ENCODE data around the gene AGFG2. TPM values are rescaled to one million over a fixed set of nuclear protein-coding genes. Genes with fewer than 3 reads are reported as not detected.

AGFG2 gene
- polyA plus RNA-seq, 5 donors = 21.0 to 34.8 (median 29.5) TPM

DNA sequence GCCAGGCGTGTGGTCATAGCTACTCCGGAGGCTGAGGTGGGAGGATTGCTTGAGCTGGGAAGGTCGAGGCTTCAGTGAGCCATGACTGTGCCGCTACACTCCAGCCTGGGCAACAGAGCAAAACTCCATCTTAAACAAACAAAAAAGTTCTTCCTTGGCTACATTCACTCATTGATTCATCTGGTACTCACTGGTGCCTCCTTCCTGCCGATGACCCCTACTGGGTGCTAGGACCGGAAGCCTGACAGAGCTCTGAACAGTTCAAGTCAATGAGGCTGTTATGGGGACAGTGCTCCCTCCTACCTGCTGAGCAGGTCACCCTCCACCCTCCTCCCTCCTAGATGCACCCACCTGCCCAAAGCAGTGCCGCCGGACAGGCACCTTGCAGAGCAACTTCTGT lies 68.1 kb downstream of the AGFG2 start:
- DNase-seq = no peak

DNA sequence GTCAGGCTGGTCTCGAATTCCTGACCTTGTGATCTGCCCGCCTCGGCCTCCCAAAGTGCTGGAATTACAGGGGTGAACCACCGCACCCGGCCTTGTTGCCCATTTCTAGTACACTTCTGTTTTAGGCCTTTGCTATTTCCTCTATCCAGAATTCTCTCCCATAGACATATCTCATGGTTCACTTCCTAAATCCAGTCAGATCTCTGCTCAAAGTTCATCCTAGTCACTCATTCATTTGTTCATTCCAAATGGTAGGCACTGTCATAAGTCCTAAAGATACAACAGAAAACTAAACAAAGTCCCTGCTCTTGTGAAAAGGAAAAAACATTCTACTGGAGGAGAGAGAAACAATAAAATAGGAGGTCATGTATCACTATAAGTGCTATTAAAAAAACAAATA lies 71.0 kb downstream of the AGFG2 start:
- DNase-seq = no peak

GRCh38 chr7:100611983-100612729 lies 73.2 kb downstream of the AGFG2 start, which contains the start of gene MOSPD3:
TSS of gene MOSPD3 (plus strand) at chr7:100612540. CDS start at chr7:100612792, 252 bp downstream.
- peak; percentile 99 for DNase-seq

DNA sequence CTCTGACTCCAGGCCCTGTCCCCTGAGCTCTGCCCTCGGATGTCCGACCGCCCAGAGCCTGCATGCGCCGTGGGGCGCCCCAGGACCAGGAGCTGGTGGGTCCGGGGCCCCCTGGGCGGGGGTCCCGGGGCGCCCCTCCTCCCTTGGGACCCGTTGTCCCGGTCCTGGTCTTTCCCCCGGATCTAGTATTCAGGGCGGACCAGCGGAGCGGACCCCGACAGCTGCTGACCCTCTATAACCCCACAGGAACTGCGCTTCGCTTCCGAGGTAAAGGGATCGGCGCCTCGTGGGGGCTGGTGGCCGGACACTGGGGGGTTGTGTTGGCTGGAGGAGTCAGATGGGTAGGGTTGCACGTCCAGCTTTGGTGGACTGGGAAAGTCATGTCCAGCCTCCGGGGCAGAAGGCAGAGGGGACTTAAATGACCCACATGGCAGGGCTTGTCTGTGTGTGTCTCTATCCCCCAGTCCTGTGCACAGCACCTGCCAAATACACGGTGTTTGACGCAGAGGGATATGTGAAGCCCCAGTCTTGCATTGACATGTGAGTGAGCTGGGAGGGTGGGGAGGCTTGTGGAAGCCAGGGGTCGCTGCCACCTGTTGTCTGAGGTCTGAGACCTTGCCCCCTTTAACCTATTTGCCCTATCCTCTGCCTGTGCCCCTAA lies 73.9 kb downstream of the AGFG2 start:
- no peak for DNase-seq

GRCh38 chr7:100613412-100614175 lies 74.6 kb downstream of the AGFG2 start:
- no peak for DNase-seq

- no peak for DNase-seq
Observed at GRCh38 chr7:100614308-100614861, 75.4 kb downstream of the AGFG2 start.

Other genes starting within 250 kb of the AGFG2 start
- 1 to 10 TPM; 5.7 to 7.4 (median 6.7) TPM for gene SPDYE3, start 231.5 kb upstream of the AGFG2 start, polyA plus RNA-seq (ENCODE audit: insufficient read depth in 1 of 5, insufficient read length in 5 of 5, low replicate concordance in 1 of 5)
- 10 to 100 TPM; 30.4 to 52.3 (median 39.1) TPM for gene PILRB, start 181.1 kb upstream of the AGFG2 start, polyA plus RNA-seq (ENCODE audit: insufficient read depth in 1 of 5, insufficient read length in 5 of 5, low replicate concordance in 1 of 5)
- 1 to 10 TPM; 3.2 to 6.3 (median 6.1) TPM for gene PILRA, start 165.7 kb upstream of the AGFG2 start, polyA plus RNA-seq (ENCODE audit: insufficient read depth in 1 of 5, insufficient read length in 5 of 5, low replicate concordance in 1 of 5)
- gene ZCWPW1, start 110.5 kb upstream of the AGFG2 start, polyA plus RNA-seq (ENCODE audit: insufficient read depth in 1 of 5, insufficient read length in 5 of 5, low replicate concordance in 1 of 5) = 10 to 100 TPM in 1 of 5 donors, 1 to 10 TPM in 4; 8.2 to 10.4 (median 8.6) TPM
- 10 to 100 TPM; 39.7 to 51.2 (median 43.3) TPM for gene MEPCE, start 109.4 kb upstream of the AGFG2 start, polyA plus RNA-seq (ENCODE audit: insufficient read depth in 1 of 5, insufficient read length in 5 of 5, low replicate concordance in 1 of 5)
- 10 to 100 TPM; 12.3 to 28.4 (median 16.8) TPM for gene PPP1R35, start 102.7 kb upstream of the AGFG2 start, polyA plus RNA-seq (ENCODE audit: insufficient read depth in 1 of 5, insufficient read length in 5 of 5, low replicate concordance in 1 of 5)
- gene SPACDR, start 74.9 kb upstream of the AGFG2 start, polyA plus RNA-seq (ENCODE audit: insufficient read depth in 1 of 5, insufficient read length in 5 of 5, low replicate concordance in 1 of 5) = 1 to 10 TPM; 2.0 to 6.2 (median 4.0) TPM
- 10 to 100 TPM; 39.6 to 78.9 (median 55.3) TPM for gene TSC22D4, start 60.0 kb upstream of the AGFG2 start, polyA plus RNA-seq (ENCODE audit: insufficient read depth in 1 of 5, insufficient read length in 5 of 5, low replicate concordance in 1 of 5)
- 1 to 10 TPM; 2.3 to 5.3 (median 3.0) TPM for gene NYAP1, start 55.3 kb upstream of the AGFG2 start, polyA plus RNA-seq (ENCODE audit: insufficient read depth in 1 of 5, insufficient read length in 5 of 5, low replicate concordance in 1 of 5)
- 10 to 100 TPM in 1 of 5 donors, 1 to 10 TPM in 4; 2.8 to 12.8 (median 6.8) TPM for gene SAP25, start 34.7 kb downstream of the AGFG2 start, polyA plus RNA-seq (ENCODE audit: insufficient read depth in 1 of 5, insufficient read length in 5 of 5, low replicate concordance in 1 of 5)
- gene LRCH4, start 46.9 kb downstream of the AGFG2 start, polyA plus RNA-seq (ENCODE audit: insufficient read depth in 1 of 5, insufficient read length in 5 of 5, low replicate concordance in 1 of 5) = 10 to 100 TPM; 32.9 to 83.5 (median 58.0) TPM
- gene FBXO24, start 47.1 kb downstream of the AGFG2 start, polyA plus RNA-seq (ENCODE audit: insufficient read depth in 1 of 5, insufficient read length in 5 of 5, low replicate concordance in 1 of 5) = 1 to 10 TPM; 4.0 to 4.8 (median 4.5) TPM
- 100 to 1,000 TPM; 140 to 265 (median 179) TPM for gene PCOLCE, start 63.2 kb downstream of the AGFG2 start, polyA plus RNA-seq (ENCODE audit: insufficient read depth in 1 of 5, insufficient read length in 5 of 5, low replicate concordance in 1 of 5)
- 10 to 100 TPM; 25.3 to 40.0 (median 30.8) TPM for gene MOSPD3, start 73.3 kb downstream of the AGFG2 start, polyA plus RNA-seq (ENCODE audit: insufficient read depth in 1 of 5, insufficient read length in 5 of 5, low replicate concordance in 1 of 5)
- gene TFR2, start 102.3 kb downstream of the AGFG2 start, polyA plus RNA-seq (ENCODE audit: insufficient read depth in 1 of 5, insufficient read length in 5 of 5, low replicate concordance in 1 of 5) = 1 to 10 TPM; 1.1 to 4.6 (median 1.6) TPM
- under 1 TPM in 3 of 5 donors, not detected in 2; 0.13 to 0.40 (median 0.28) TPM for gene ACTL6B, start 117.2 kb downstream of the AGFG2 start, polyA plus RNA-seq (ENCODE audit: insufficient read depth in 1 of 5, insufficient read length in 5 of 5, low replicate concordance in 1 of 5)
- 100 to 1,000 TPM; 131 to 271 (median 184) TPM for gene GNB2, start 134.5 kb downstream of the AGFG2 start, polyA plus RNA-seq (ENCODE audit: insufficient read depth in 1 of 5, insufficient read length in 5 of 5, low replicate concordance in 1 of 5)
- 10 to 100 TPM; 30.4 to 52.9 (median 42.0) TPM for gene GIGYF1, start 155.0 kb downstream of the AGFG2 start, polyA plus RNA-seq (ENCODE audit: insufficient read depth in 1 of 5, insufficient read length in 5 of 5, low replicate concordance in 1 of 5)
- gene POP7, start 166.9 kb downstream of the AGFG2 start, polyA plus RNA-seq (ENCODE audit: insufficient read depth in 1 of 5, insufficient read length in 5 of 5, low replicate concordance in 1 of 5) = 10 to 100 TPM; 15.0 to 31.3 (median 18.0) TPM
- under 1 TPM in 4 of 5 donors, not detected in 1; 0.13 to 0.24 (median 0.16) TPM for gene EPO, start 181.3 kb downstream of the AGFG2 start, polyA plus RNA-seq (ENCODE audit: insufficient read depth in 1 of 5, insufficient read length in 5 of 5, low replicate concordance in 1 of 5)
- under 1 TPM in 2 of 5 donors, not detected in 3; 0.01 to 0.03 TPM for gene ZAN, start 194.4 kb downstream of the AGFG2 start, polyA plus RNA-seq (ENCODE audit: insufficient read depth in 1 of 5, insufficient read length in 5 of 5, low replicate concordance in 1 of 5)

Measured in right lung (tissue), 5 donors.